ENCODE data around the gene ZFYVE27.

Gene ZFYVE27

DNA sequence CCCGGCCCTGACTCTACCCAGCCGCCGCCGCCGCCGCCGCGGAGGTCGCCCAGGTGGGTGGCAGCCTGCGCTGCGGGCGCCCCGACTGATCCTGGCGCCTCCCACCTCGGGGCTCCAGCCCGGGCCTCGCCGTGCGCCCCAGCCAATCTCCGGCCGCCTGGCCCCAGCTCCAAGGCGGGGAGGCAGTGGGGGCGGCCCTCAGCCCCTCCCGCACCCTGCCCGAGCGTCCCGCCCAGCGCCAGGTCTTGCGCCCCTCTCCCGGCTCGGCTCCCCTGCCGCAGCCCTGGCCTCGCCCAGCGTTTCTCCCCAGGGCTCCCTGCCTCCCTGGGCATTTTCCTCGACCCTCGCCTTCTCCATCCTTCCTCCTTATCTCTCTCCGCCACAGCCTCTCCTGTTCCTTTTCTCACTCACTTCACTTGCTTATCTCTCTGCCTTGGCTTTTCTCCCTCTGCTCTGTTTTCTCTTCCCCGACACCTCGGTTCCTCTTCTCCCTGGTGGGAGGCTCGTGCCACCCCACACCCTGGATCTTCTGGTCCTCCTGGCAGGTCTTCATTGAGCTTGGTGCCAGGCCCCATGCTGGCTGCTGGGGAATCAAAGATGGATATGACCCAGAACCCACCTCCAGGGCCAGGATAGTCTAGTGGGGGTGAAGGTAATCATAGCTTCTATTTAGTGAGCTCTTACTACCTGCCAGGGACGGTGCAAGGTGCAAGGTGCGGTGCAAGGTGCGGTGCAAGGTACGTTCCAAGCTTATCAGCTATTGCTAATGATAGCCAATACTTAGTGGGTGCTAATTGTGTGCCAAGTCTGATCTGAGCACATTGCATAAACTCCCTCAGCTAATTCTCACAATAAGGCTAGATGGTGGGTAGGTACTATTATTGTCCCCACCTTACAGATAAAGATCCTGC is 35.2 kb downstream of the ZFYVE27 start, which contains the start of gene SFRP5:
Gene SFRP5, minus strand, starts transcription at position 87 of the 911 bp plus-strand sequence. CDS start 166 bp downstream, outside the sequence.
- DNase-seq, result no peak

DNA sequence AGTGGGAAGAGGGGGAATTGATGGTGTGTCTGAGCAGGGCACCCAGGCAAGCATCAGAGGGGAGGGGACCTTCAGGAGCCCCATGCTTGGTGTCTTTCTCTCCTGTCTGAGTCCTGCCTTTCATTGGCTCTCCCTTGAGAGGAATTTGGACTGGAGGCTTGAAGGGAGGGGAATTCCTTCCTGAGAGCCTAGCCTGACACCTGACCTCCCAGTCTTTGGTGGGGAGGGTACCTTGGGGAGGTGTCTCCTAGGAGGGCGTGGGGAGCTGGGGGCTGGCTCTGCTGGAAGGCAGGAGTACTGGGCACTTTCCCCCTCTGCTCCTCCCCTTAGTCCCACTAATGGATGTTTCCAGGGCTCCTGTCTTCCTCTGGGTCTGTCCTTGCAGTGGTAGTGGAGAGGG is 36.2 kb downstream of the ZFYVE27 start:
- DNase-seq, result no peak

DNA sequence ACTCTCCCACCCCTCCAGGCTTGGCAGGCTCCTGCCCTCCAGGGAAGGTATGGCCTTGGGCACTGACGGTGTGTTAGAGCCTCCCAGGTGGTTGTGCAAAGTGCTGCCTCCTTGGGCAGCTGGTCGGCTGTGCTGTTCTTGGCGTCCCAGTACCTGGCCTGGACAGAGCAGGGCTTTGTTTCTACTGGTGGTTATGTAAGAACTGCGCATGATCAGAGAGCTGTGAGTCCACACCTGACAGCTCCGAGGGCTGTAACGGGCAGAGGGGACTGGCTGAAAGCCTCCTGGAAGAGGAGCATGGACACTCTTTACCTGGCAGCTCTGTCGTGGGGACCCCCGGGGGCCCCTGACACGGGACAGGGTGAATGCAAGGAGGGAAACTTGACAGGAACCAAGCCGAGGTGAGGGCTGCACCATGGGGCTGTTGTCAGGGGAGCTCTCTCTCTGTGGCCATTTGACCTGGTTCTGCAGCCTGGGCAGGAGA is 37.9 kb downstream of the ZFYVE27 start:
- no peak for DNase-seq

DNA sequence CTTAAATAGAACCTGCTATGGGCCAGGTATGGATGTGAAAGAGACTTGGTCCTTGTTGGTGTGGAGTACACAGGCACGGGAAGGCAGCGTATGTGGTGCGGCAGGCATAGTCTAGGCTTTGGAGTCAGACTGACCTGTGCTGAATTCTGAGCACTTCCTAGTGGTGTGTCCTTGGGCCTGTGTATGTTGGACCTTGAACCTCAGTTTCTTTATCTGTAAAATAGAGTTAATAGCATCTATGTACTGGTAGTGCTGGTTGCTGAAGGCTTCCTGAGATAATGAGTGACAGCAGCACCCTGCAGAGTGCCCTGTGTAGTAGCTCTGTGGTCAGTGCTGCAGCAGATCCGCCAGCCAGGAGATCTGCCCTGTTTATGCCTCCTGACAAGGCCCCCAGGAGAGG is 40.2 kb downstream of the ZFYVE27 start:
- no peak for DNase-seq

DNA sequence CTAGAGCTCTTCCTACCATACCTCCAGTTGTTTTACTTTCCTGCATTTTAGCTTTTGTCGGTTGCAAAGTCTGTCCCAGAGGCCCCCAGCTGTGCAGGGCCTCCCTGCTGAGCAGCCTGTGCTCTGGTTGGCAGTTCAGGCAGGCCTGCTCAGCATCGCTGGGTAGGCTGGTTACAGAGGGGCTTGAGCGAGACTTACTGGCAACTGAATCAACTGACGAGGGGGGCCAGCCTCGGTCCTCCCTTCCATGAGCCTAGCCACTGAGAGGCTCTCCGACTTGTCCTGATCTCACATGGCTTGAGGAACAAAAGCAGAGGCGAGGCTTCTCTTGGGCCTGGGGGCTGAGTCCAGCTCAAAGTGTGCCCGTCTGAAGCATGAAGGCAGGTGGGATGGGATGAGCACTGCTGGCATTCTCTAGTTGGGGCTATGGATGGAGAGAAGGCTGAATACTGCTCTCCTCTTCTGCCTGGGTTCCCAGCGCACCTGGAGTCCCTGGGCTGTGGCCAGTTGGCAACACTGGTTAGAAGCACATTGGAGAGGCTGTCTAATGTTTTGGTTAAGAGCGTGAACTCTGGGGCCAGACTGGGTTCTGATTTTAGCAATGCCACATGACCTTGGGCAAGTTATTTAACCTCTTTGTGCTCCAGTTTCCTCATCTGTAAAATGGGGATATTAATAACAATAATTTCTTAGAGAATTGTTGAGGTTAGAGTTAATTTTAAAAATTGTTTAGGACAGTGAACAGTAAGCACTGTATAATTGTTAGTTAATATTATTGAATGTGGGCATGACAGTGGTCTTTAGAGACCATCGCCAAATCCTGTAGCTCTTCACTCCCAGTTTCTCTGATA is 41.7 kb downstream of the ZFYVE27 start:
- peak; percentile 35 for DNase-seq

DNA sequence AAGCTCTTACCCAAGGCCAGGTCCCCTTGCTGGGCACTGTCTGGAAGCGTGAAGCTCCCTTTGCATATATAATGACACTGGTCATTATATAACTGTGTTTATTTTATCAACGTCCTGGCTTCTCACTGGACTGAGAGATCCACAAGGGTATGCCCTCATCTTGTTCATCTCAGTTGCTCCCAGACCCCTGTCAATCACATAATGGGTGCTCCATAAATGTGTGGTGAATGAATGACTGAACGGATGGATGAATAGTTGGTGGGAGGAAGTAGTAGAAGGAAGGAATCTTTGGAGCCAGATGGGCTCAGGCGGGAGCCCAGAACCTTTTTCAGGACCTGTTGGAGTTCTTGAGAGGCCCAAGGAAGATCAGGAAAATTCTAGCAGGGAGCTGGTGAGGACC is 42.6 kb downstream of the ZFYVE27 start:
- no peak for DNase-seq

DNA sequence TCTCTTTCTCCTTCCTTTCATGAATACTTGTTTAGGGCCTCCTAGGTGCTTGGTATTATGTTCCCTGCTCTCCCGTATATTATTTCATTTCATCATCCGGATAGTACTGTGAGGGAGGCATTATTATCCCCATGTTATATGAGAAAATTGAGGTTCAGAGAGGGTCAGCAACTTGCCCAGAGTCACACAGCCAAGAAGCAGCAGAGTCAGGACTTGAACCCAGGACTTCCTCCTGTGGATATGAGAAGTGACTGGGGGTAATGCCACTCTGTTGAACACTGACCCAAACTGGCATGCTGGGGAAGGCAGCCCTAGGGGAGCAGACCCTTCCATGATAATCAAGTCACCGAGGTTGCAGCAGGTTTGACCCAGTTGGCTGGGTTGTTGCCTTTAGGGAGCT is 43.0 kb downstream of the ZFYVE27 start:
- no peak for DNase-seq

DNA sequence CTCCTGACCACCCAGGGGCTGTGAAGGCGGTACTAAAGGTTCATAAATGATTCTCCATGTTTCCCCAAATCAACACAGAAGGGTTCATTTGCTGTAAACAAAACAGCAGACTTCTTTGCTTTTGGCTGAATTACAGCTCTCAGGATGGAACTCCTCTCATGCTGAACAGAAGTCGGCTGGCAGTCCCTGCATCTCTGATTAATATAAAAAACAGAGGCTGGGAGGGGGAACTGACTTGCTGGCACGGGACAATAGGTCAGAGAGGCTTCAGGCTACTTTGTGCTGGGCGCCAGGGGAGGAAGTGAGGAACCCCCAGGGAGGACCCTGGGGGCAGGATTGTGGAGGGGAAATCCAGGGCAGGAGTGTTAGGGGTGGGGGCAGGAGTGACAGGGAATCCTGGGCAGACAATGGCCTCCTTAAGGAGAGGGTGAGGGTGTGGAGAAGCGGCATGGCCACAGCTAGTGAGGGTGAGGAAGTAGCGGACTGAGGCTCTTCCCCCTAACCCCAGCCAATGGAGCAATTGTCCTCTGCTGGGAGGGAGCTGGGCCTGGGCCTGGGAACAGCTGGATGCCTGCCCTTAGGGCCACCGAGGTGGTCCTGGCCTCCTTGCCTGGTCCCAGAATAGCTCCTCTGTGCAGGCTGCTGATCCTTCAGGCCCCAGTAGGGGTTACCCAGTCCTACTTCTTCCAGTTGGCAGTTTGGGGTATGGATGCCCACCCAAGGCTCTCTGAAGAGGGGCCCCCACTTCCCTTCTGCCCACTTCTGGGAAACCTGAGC is 44.1 kb downstream of the ZFYVE27 start:
- peak; percentile 5 for DNase-seq

DNA sequence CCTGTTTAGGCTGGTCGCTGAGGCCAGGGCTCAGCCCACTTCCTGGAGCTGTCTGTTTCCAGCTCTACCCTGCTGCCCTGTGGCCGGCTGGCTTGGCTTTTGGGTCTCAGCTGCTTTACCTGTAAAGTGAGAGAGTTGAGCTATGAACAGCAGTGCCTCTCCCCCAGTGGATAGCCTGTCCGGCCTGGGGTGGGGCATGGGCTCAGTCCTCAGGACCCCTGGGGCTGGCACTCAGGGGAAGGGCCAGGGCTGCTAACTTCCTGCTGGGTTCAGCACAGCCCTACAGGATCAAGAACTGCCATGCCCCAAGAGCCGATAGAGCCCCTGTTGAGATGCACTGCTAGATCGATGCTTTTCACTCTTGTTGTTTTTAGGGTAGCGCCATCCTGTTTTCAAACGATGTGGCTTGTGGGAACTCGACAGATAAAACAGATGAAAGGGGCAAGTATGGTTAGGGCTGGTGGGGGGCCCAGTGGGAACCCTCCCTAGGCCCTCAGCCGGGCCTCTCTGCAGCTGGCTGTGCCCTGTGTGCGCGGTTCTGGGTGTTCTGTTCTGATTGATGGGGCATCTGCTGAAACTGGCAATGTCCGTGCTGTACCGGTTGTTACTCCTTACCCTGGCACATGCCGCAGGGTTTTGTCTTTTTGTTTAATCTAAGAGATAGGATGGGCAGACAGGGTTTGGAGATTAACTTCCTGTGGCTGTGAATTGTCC is 44.8 kb downstream of the ZFYVE27 start:
- no peak for DNase-seq

DNA sequence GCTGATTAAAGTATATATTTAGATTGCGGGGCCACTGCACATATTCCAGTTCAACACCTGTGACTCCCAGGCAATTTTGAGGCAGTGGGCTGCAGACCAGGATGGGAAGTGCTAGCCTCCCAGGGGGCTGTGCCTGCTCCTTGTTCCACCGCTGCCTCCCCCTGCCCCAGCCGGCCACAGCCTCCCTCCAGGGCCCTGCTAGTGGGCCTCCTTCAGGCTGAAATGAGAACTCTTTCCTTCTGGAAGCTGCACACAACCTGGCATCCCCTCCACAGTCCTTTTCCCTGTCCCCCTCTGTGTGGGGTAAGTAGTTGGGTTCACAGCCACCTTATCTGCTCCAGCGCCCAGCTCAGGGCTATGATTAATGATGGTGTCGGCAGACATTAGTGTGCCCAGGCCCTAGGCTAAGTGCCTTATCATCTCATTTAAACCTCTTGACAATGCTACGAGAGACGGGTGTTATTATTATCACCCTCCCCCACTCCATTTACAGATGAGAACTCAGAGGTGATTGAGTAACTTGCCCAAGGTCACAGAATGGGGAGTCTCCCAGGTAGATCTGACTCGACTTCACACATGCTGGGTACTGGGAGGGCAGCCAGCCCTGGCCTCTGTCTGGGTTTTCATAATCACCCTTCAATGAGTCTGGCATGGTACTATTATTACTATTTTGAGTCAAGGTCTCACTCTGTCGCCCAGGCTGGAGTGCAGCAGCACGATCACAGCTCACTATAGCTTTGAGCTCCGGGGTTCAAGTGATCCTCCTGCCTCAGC is 45.7 kb downstream of the ZFYVE27 start:
- DNase-seq, result no peak

DNA sequence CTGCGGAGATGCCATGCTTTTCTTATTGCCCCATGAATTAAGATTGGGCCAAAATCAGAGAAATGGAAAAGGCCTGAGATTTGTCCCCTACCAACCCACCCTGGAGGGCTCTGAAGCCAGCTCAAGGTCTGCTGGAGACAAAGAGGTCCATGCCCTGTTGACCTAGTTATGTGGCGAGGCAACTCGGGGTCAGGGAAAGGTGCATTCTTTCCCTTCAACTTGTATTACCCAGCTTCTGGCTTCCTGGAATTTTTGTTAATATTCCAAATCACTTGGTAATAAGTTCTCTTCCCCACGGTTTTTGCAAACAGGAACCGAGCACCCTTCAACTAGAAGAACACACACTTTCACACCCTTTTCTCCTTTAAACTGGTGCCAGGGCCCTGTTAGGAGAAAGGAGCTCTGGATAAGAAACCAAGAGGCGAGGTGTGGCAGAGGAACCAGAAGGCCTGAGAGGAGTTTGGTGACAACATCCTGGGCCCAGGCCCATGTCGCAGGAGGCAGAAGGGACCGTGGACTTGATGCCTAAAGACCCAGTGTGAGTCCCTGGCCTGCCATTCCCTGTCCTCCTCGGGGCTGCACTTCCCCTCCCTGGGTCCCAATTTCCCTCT is 47.4 kb downstream of the ZFYVE27 start:
- DNase-seq, result no peak

DNA sequence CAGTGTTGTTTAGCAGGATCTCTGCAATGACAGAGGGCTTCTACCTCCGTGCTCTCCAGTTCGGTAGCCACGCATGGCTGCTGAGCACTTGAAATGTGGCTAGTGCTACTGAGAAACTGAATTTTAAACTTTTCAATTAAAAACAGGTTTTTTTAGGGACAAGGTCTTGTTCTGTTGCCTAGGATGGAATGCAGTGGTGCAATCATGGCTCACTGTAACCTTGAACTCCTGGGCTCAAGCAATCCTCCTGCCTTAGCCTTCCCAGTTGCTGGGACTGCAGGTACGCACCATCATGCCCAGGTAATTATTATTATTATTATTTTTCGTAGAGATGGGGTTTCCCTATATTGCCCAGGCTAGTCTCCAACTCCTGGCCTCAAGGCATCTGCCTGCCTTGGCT is 48.3 kb downstream of the ZFYVE27 start:
- no peak for DNase-seq

DNA sequence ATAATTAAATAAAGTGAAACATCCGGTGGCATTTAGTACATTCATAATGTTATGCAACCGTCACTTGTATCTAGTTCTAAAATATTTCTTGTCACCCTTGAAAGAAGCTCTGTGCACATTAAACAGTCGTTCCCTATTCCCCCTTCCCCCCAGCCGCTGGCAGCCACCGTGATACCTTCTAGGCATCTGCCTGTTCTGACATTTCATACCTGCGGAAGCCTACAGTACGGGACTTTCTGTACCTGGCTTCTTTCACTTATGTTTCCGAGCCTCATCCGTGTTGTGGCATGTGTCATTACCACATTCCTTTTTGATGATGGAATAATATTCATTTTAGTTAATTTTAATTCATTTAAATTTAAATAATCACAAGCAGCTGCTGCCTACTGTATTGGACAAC is 48.8 kb downstream of the ZFYVE27 start:
- no peak for DNase-seq

DNA sequence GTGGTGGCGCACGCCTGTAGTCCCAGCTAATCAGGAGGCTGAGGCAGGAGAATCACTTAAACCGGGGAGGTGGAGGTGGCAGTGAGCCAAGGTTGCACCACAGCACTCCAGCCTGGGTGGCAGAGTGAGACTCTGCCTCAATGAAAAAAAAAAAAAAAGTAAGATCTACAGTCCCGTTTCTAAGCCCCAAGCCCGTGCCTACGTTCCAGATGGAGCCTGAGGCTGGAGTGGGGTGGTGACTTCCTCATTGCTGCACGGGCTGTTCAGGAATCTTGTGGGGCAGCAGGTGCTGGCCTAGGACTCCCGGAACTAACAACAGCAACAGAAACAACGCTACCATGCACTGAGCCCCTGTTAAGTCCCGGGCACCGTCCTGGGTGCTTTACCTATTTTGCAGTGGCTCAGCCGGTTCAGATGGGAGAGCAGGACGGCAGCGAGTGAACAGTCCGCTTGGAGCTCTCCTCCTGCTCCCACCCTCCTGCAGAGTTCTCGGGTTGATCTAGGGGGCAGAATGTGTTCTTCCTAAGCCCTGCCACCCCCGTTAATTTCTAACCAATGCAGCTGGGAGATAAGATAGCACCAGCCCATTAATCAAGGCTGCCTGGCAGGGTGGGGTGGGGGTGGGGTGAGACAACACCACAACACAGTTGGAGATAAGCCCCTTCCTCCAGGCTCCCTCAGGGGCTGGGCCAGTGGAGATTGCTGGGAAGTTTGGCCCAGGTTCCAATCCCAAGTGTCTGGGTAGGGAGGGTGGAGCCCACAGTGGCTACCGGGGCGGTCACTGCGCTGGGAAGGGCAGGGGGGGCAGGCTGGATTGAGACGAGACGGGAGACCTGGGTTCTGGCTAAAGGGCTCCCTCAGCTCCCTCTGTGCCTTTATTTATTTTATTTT is 51.9 kb downstream of the ZFYVE27 start:
- no peak for DNase-seq

DNA sequence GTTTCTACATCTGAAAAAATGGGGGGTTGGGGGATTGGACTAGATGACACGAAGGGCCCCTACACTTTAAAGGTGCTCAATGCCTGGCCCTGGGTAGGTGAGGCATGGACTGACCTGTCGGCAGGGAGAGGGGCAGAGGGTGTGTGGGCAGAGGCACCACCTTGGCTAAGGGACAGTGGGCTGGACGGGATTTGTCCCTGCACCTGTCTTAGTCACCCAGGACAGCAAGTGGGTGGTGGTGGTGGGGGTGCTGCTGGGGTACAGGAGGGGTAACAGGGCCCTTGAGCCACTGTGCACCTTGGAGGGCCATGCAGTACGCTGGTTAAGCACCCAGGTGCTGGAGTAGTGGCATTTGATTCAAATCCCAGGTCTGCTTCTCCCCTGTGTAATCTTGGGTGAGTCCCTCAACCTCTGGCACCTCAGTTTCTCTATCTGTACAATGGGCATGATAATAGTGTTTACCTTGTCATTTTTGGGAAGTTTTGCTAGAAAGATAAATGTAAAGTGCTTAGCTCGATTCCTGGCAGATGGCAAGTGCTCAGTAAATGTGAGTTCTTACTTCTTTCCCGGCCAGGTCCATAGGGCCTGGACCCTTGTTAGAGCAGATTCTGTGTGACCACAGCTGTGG is 53.0 kb downstream of the ZFYVE27 start:
- DNase-seq, result no peak

DNA sequence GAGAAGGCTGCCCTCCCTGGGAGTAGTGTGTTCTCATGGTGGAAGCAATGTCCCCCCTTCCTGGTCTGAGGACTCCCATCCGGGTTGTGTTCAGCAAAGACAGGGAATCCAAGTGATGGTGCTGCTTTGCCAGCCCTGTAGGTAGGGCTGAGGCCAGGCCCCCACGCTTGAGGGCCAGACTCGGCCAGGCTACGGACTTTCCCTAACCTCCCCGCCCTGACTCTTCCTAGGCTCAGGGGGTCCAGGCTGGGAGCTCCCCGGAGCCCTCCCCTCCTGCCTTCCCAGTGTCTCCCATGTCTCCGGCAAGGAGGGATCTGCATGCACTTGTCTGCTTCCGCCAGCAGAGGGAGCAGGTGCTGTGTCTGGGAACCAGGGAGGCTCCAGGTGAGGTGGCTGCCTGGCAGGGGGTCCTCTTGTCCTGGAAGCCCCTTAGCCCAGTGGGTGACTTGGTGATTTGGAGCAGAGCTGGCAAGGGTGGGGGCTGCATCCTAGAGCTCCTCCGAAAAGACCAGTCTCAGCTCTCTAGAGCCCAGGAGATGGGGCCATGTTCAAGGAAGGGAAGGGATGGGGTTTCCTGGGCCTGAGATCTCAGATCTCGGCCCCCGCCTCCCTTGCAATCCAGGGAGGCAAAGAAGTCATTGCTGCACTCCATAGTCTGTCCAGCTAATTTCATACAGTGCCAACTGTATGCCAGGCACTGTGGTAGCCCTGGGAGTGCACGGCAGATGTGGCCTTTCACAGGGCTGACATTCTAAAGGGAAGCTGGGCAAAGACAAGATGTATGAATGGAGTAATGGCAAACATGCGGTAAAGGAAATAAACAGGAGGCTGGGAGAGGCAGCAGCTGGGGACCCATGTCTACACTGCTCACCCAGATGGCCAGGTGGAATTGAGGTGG is 55.1 kb downstream of the ZFYVE27 start:
- peak; percentile 30 for DNase-seq

DNA sequence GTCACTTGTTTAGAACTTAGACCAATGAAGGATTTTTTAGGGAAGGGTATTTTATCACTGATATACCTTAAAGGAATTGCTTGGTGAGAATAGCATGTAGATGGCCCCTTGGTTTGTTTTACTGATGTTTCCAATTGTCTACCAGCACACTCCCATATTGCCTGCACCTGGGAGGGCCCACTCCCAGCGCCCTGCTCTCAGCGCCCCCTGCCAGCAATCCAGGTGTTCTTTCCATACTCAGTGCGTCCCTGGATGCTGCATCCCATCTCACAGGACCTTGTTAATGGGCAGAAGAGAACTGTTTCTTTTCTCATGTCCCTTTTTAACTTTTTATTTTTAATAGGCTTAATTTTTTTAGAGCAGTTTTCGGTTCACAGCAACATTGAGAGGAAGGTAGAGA is 59.0 kb downstream of the ZFYVE27 start:
- no peak for DNase-seq

DNA sequence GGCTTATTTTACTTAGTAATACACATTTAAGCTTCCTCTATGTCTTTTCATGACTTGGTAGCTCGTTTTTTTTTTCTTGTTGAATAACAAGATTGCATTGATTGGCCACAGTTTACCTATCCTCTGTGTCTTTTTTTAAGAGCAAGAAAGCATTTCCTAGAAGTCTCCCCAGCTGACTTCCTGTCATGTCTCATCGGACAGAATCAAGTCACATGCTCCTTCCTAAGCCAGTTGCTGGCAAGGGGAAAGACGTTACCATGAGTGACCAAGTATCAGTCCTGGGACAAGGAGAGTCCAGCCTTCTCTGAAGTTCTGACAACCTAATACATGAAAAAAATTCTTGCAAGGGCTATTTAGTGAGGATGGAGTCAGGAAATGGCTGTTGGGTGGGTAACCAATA is 59.7 kb downstream of the ZFYVE27 start:
- no peak for DNase-seq

All from NCI-H1694 (cell line).